ENCODE results near the gene OTUD7B. TPM values are rescaled to one million over a fixed set of nuclear protein-coding genes. Genes with fewer than 3 reads are reported as not detected.

Gene OTUD7B
- total RNA-seq, 1 donor from 2014 or later = 31.6 TPM

DNA sequence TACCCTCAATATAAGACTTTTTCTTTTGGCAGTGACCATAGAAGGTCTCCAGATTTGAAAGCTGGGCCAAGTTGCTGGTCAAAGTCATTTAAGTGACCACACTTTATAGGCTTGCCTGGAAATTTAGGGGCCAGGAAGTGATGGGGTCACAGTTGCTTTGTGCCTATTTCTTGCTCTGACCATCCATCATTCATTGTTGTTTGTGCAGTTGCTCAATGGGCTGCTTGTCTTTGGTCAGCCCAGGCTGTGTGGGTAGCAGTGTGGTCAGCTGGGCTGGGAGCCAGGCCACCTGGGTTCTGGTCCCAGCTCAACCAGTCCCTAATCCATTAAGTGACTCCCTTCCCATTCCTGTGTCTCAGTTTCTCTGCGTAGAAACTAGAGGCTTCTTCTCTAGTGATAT is 2.1 kb upstream of the OTUD7B start:
- Mint-ChIP-seq H3K27me3 (no peaks in the 10 kb centered on the region), H3K36me3 (no peaks in the 10 kb centered on the region), H3K4me3 (no peak overlapping the region), H3K9me3 (no peaks in the 10 kb centered on the region), H3K27ac (peak overlapping the region; percentile 65), H3K4me1 (ENCODE audit: unreplicated experiment) (peaks cover 27% of the 10 kb centered on the region)
- DNase-seq (ENCODE audit: extremely low spot score, unreplicated experiment) = no peak
- TF ChIP-seq, protein P1, sequence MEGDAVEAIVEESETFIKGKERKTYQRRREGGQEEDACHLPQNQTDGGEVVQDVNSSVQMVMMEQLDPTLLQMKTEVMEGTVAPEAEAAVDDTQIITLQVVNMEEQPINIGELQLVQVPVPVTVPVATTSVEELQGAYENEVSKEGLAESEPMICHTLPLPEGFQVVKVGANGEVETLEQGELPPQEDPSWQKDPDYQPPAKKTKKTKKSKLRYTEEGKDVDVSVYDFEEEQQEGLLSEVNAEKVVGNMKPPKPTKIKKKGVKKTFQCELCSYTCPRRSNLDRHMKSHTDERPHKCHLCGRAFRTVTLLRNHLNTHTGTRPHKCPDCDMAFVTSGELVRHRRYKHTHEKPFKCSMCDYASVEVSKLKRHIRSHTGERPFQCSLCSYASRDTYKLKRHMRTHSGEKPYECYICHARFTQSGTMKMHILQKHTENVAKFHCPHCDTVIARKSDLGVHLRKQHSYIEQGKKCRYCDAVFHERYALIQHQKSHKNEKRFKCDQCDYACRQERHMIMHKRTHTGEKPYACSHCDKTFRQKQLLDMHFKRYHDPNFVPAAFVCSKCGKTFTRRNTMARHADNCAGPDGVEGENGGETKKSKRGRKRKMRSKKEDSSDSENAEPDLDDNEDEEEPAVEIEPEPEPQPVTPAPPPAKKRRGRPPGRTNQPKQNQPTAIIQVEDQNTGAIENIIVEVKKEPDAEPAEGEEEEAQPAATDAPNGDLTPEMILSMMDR (conservative IDR thresholded peaks at IDR 0.05) = no peak

DNA sequence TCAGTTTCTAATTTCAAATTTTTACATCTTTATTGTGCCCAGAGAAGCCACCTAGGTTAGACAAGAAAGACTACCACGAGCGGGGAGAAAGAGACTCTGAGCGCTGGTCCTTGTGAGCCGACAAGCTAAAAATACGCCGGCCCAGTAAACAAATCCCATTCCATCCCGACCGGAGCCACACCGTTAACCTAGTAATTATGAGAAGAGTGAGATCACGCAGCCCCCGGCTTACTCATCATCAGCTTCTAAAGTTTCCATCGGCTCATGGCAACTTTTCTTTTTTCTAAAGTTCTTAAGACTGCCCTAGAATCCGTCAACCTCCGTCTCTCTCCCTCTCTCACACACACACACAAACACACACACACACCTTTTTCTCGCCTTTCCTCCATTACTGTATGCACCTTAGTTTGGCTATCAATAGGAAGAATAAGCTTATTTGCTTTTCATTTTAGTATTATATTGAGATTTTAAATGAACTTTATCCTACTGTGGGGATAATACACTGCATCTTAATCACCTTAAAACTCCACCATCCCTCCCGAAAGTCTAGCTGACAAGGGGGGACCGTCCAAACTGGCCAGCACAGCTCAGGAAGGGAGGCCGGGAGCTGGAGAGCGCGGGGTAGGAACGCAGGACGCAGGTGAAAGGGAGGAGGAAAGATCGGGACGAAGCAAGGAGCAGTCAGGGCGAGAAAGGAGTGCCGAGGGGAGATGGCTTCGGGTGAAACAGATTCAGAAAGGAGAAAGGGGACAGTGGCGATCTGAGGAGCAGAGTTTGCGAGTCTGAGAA is 728 bp downstream of the OTUD7B start:
- Mint-ChIP-seq H3K27ac (peak overlapping the region; percentile 99), H3K27me3 (no peaks in the 10 kb centered on the region), H3K4me3 (peak overlapping the region; percentile 96), H3K4me1 (ENCODE audit: unreplicated experiment) (peaks cover 30% of the 10 kb centered on the region), H3K9me3 (no peaks in the 10 kb centered on the region), H3K36me3 (peaks cover 13% of the 10 kb centered on the region)
- TF ChIP-seq, protein P1 (conservative IDR thresholded peaks at IDR 0.05) = no peak
- no peak for DNase-seq (ENCODE audit: extremely low spot score, unreplicated experiment)

DNA sequence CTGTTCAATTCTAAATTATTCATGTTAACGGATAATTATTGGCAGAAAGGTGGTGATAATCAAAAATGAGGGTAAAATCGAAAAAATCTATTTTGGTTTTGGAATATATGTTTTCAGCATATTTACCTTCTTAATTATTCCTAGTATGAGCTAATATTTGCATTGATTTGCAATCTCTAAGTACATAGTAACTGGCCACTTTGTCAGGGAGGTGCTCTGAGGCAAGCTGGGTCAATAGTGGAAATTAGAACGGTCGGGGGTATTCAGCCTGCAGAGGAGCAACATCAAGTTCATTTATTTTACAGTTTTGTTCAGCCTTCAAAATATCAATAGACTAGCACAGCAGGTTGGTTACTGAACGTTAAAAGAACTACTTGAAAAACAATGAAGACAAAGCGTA is 1.8 kb downstream of the OTUD7B start:
- no peak for DNase-seq (ENCODE audit: extremely low spot score, unreplicated experiment)
- H3K36me3 Mint-ChIP-seq = peaks cover 22% of the 10 kb centered on the region
- H3K4me3 Mint-ChIP-seq = peak overlapping the region; percentile 96
- peaks cover 34% of the 10 kb centered on the region for H3K4me1 Mint-ChIP-seq (ENCODE audit: unreplicated experiment)
- TF ChIP-seq, protein P1 (conservative IDR thresholded peaks at IDR 0.05) = no peak
- no peaks in the 10 kb centered on the region for H3K27me3 Mint-ChIP-seq
- H3K9me3 Mint-ChIP-seq = no peaks in the 10 kb centered on the region
- H3K27ac Mint-ChIP-seq = peak overlapping the region; percentile 99

DNA sequence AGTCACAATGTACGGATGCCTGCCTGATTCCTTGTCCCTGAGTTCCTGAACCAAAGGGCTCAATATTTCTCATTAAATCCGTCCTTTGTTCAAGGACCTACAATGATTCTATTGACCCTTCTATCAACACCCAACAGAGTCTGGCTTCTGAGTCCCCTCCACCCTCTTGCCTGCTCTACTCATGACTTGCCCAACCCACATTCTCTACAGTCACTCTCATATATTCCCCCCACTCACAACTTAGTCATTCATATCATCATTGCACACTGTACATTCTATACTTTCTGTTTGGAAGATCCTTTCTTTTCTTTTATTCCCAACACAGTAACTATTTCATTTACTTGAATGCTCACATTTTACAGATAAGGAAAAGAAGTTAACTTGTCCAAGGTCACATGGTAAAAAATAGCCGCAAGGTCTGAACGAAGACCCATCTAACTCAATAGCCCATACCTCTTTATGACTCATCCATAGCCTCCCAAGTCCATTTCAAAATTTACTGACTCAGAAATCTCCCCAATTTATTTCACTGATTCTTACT is 3.6 kb downstream of the OTUD7B start:
- Mint-ChIP-seq H3K4me1 (ENCODE audit: unreplicated experiment) (peaks cover 36% of the 10 kb centered on the region), H3K36me3 (peaks cover 33% of the 10 kb centered on the region), H3K9me3 (no peaks in the 10 kb centered on the region), H3K4me3 (peak overlapping the region; percentile 46), H3K27me3 (no peaks in the 10 kb centered on the region), H3K27ac (peak overlapping the region; percentile 40)
- no peak for DNase-seq (ENCODE audit: extremely low spot score, unreplicated experiment)
- TF ChIP-seq, protein P1 (conservative IDR thresholded peaks at IDR 0.05) = no peak

DNA sequence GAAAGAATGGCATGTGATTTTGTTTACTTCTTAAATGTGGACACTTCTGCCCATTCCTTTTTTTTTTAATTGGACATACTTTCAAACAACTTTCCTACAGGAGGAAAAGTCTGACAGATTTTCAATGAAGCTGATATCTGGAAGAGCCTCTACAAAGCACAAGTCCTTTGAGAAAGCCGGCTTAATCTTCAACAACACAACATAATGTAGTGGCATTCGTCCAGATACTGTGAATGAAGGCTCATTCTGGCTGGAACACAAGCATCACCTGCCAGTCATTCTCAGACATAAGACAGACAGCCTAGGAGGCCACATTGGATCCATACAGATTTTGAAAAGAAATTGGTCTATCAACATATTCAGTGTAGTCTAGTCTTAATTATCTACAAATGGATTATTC is 4.9 kb downstream of the OTUD7B start:
- no peak overlapping the region for H3K4me3 Mint-ChIP-seq
- H3K27ac Mint-ChIP-seq = no peak overlapping the region
- DNase-seq (ENCODE audit: extremely low spot score, unreplicated experiment) = no peak
- H3K4me1 Mint-ChIP-seq (ENCODE audit: unreplicated experiment) = peaks cover 35% of the 10 kb centered on the region
- peaks cover 34% of the 10 kb centered on the region for H3K36me3 Mint-ChIP-seq
- H3K27me3 Mint-ChIP-seq = no peaks in the 10 kb centered on the region
- H3K9me3 Mint-ChIP-seq = no peaks in the 10 kb centered on the region
- TF ChIP-seq, protein P1 (conservative IDR thresholded peaks at IDR 0.05) = no peak

Measured in type B pancreatic cell (in vitro differentiated cells).